Measurements from ENCODE around the gene PPP1R3G. TPM values are rescaled to one million over a fixed set of nuclear protein-coding genes. Genes with fewer than 3 reads are reported as not detected.
"Not testable (repeated sequence)": the region's sequence is repeated elsewhere in the genome, so short reads cannot be mapped to it uniquely, and the experiment has no call there.

Gene PPP1R3G
- total RNA-seq, 8 experiments from 2014 or later: 0.17 to 4.5 (median 0.99) TPM

DNA sequence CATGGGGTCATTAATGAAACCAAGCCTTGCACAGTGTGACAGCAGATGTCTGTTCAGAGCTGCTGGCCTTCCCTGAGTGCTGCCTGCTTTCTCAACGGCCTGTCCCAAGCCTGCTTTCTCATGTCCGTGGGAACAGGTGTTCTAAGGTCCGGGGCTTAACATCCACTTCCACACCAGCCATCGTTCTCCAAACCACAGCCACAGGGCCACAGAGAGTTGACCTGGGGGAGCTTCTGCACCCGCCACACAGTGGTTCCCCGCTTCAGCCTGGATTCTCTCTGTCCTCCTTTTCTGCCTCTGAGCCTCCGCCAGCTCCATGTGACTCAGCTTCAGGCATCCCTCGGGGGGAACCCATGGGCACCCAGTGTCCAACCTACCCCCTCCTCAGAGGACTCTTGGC, 26.9 kb upstream of the PPP1R3G start:
- ATAC-seq (replicated peaks in 6 of 8): no peak
- in situ Hi-C loops (cut with MboI; ENCODE audit: low pct_unique_long_range_greater_than_20kb in 2 of 9, low sequenced_read_pairs in 9 of 9, unreplicated experiment in 9 of 9): loop anchor here in 1 of 9 experiments (25.0 kb wide), 2 partner anchors 154 to 329 kb away; no protein-coding TSS in a partner anchor
- H3K4me1 ChIP-seq (replicated peaks in 1 of 2): no peaks in the 10 kb centered on the region
- H3K27ac ChIP-seq: no peak overlapping the region
- WGBS, 10 experiments: 13 to 100% (median 81%) methylated on average over 1 to 5 of the region's 8 CpGs; no CpG with 5 or more reads in 4 of the 10 experiments
- H3K4me3 ChIP-seq: no peak overlapping the region

DNA sequence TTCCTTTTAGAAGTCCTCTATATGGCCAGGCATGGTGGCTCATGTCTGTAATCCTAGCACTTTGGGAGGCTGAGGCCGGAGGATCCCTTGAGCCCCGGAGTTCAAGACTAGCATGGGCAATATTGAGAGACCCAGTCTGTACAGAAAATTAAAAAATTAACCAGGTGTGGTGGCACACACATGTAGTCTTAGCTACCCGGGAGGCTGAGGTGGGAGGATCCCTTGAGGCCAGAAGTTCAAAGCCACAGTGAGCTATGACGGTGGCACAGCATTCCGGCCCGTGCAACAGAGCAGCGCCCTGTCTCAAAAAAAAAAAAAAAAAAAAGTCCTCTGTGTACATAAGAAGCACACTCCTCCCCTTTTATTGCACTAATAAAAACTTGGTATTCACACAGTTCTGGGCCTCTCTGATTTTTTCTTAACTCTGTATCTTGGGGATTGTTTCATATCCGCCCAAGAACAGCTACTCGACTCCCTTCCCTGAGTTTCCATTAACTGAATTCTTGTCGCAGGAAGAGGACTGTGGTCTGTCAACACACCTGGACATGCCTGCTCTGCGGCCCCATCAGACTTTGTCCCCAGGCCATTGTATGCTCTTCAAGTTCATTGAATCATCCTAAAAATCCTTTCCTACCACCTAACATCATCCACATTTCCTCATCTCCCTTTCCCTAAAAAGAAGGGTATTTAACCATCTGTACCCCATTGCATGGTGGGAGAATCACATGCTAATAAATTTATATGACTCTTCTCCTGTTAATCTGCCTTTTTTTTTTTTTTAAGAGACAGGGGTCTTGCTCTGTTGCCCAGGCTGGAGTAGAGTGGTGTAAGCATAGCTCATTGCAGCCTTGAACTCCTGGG, 25.9 kb upstream of the PPP1R3G start:
- ATAC-seq (replicated peaks in 6 of 8): no peak
- no peak overlapping the region for H3K4me3 ChIP-seq
- H3K27ac ChIP-seq: no peak overlapping the region
- 50 to 98% (median 94%) methylated on average over 2 to 10 of the region's 11 CpGs for WGBS, 10 experiments
- in situ Hi-C loops (cut with MboI; ENCODE audit: low pct_unique_long_range_greater_than_20kb in 2 of 9, low sequenced_read_pairs in 9 of 9, unreplicated experiment in 9 of 9): loop anchor here in 1 of 9 experiments (25.0 kb wide), 2 partner anchors 153 to 328 kb away; no protein-coding TSS in a partner anchor
- no peaks in the 10 kb centered on the region for H3K4me1 ChIP-seq (replicated peaks in 1 of 2)

DNA sequence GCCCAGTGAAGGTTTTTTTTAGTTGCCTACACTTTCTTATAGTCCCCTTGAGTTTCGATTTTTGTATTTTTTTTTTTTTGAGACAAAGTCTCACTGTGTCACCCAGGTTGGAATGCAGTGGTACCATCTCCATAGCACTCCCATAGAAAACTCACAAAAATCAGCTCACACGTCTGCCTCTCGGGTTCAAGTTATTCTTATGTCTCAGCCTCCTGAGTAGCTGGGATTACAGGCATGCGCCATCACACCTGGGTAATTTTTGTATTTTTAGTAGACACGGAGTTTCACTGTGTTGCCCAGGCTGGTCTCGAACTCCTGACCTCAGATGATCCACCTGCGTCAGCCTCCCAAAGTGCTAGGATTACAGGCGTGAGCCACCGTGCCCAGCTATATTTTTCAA, 24.7 kb upstream of the PPP1R3G start:
- not testable (repeated sequence) for ATAC-seq (replicated peaks in 6 of 8); H3K4me1 ChIP-seq (replicated peaks in 1 of 2); H3K27ac ChIP-seq; H3K4me3 ChIP-seq
- WGBS, 10 experiments: 60 to 100% (median 81%) methylated on average over 1 to 7 of the region's 9 CpGs; no CpG with 5 or more reads in 1 of the 10 experiments
- in situ Hi-C loops (cut with MboI; ENCODE audit: low pct_unique_long_range_greater_than_20kb in 2 of 9, low sequenced_read_pairs in 9 of 9, unreplicated experiment in 9 of 9): loop anchor here in 1 of 9 experiments (25.0 kb wide), 2 partner anchors 152 to 327 kb away; no protein-coding TSS in a partner anchor

DNA sequence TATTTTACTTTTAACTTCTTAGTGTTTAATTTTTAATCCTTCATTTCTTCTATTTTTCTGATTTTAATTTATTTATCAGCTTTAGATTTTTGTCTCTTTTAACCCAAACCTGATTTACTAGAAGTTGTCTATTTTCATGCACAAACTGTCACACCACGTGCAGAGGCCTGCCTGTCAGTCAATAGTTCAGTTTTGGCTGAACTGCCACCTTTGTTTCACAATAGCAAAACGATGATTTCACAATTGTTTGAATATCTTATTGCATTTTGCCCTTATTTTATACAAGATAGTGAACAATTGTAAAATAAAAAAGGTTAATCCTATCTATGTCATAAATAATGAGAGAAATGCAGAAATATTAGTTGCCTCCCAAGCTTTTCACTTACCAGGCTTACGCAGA, 24.0 kb upstream of the PPP1R3G start:
- 27 to 83% (median 61%) methylated on average over 1 to 3 of the region's 3 CpGs; no CpG with 5 or more reads in 1 of the 10 experiments for WGBS, 10 experiments

DNA sequence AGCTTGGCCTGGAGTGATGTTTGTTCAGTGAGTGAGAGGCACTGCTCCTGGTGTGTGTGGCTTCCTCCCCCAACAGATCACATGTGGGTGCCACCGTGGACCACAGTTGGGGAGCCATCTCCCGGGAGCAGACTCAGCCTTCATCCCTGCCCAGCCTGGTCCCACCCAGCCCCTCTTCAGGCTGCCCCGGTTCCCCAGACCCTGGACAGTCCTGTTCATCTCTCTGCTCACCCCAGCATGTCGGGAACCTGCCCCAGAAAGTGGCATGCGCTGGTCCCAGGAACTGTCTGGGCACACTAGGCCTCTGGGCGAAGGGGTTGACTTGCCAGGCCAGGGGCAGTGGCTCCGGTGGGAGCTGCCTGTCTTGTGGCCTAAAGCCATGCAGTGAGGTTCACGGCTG, 21.5 kb upstream of the PPP1R3G start:
- Histone ChIP-seq H3K27ac (no peak overlapping the region), H3K4me3 (no peak overlapping the region), H3K4me1 (replicated peaks in 1 of 2) (no peaks in the 10 kb centered on the region)
- no peak for ATAC-seq (replicated peaks in 6 of 8)
- 20 to 100% (median 80%) methylated on average over 1 to 2 of the region's 8 CpGs; no CpG with 5 or more reads in 3 of the 10 experiments for WGBS, 10 experiments
- in situ Hi-C loops (cut with MboI; ENCODE audit: low pct_unique_long_range_greater_than_20kb in 2 of 9, low sequenced_read_pairs in 9 of 9, unreplicated experiment in 9 of 9): loop anchor here in 1 of 9 experiments (25.0 kb wide), 2 partner anchors 149 to 324 kb away; no protein-coding TSS in a partner anchor

More for the DNA sequence above, 24.0 kb upstream of the PPP1R3G start:
- ATAC-seq (replicated peaks in 6 of 8): no peak
- Histone ChIP-seq H3K4me1 (replicated peaks in 1 of 2) (no peaks in the 10 kb centered on the region), H3K4me3 (no peak overlapping the region), H3K27ac (no peak overlapping the region)
- in situ Hi-C loops (cut with MboI; ENCODE audit: low pct_unique_long_range_greater_than_20kb in 2 of 9, low sequenced_read_pairs in 9 of 9, unreplicated experiment in 9 of 9): loop anchor here in 1 of 9 experiments (25.0 kb wide), 2 partner anchors 151 to 326 kb away; no protein-coding TSS in a partner anchor

DNA sequence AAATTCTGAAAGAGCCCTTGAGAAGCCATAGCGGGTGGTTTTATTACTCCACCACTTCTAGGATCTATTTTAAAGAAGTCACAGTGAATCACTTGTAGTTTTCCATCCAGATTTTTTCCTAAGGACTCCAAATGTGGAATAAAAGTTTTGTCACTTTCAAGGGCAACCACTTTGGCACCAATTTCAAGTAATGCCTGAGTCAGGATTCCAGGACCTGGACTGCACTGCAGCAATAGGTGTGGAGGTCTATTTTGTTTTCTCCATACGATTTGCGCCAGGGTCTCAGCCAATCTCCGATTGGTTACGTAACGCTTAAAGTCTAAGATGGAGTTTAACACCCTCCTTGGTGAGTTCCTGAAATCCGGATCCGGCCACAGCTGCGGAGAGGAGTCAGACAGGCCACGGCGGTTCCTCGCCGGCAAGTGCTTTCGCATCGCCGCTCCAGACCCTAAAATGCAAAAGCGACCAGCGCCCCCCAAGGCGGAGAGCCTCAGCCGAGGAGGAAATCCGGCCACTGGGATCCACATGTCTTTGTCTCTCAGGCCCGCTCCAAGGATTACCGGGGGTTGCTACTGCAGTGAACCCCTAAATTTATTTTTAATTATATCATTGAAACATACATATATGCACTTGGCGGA, 18.6 kb upstream of the PPP1R3G start:
- in situ Hi-C loops (cut with MboI; ENCODE audit: low pct_unique_long_range_greater_than_20kb in 2 of 9, low sequenced_read_pairs in 9 of 9, unreplicated experiment in 9 of 9): loop anchor here in 1 of 9 experiments (25.0 kb wide), 2 partner anchors 146 to 321 kb away; no protein-coding TSS in a partner anchor
- Histone ChIP-seq H3K4me3 (no peak overlapping the region), H3K4me1 (replicated peaks in 1 of 2) (no peaks in the 10 kb centered on the region), H3K27ac (no peak overlapping the region)
- no peak for ATAC-seq (replicated peaks in 6 of 8)
- 75 to 100% (median 98%) methylated on average over 1 to 16 of the region's 24 CpGs; no CpG with 5 or more reads in 2 of the 10 experiments for whole genome bisulfite sequencing, 10 experiments

DNA sequence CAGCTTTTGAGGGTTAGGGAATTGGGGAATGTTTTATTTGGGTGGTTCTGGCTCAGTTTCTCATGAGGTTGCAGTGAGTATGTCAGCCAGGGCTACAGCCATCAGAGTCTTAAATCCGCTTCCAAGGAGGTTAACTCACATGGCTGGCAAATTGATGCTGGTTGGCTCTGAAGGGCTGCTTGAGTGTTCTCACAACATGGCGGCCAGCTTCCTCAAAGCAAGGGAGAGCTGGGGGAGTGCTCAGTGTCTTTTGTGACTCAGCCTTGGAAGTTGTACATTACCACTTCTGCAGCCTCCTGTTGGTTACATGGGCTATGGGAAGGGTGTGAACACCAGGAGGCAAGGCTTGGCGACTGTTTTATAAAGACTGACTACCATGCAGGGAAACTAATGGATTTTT, 17.8 kb upstream of the PPP1R3G start:
- no peak overlapping the region for H3K4me3 ChIP-seq
- in situ Hi-C loops (cut with MboI; ENCODE audit: low pct_unique_long_range_greater_than_20kb in 2 of 9, low sequenced_read_pairs in 9 of 9, unreplicated experiment in 9 of 9): loop anchor here in 1 of 9 experiments (25.0 kb wide), 2 partner anchors 145 to 320 kb away; no protein-coding TSS in a partner anchor
- no peaks in the 10 kb centered on the region for H3K4me1 ChIP-seq (replicated peaks in 1 of 2)
- no peak overlapping the region for H3K27ac ChIP-seq
- no peak for ATAC-seq (replicated peaks in 6 of 8)
- WGBS, 10 experiments: 83 to 100% (median 100%) methylated on average over 1 to 3 of the region's 3 CpGs; no CpG with 5 or more reads in 1 of the 10 experiments

DNA sequence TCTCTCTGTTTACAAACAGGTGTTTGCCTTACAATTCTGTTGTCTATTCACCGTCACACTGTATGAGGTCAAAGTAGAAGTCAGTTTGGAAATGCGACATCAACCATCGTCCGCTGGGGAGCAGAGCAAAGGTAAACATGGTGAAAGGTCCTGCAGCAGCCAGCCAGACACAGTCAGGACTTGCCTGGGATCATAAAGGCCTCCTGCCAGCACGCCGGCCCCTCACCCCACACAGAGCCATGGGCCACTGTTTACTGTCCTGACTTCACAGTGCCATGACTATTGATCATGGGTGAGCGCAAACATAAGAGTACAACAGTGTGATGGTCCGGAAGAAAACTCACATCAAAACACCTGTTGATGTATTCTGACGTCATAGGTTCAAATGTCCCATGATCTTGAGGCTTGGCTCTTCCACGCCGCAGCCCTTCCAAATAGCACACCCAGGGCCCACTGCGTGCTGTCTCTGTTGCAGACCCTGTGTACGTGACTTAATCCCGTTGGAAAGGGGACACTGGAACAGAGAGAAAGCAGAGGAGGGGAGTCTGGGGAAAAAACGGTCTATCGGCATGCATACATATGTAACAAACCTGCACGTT, 16.9 kb upstream of the PPP1R3G start:
- ATAC-seq (replicated peaks in 6 of 8): no peak
- no peak overlapping the region for H3K27ac ChIP-seq
- H3K4me1 ChIP-seq (replicated peaks in 1 of 2): no peaks in the 10 kb centered on the region
- in situ Hi-C loops (cut with MboI; ENCODE audit: low pct_unique_long_range_greater_than_20kb in 2 of 9, low sequenced_read_pairs in 9 of 9, unreplicated experiment in 9 of 9): loop anchor here in 1 of 9 experiments (25.0 kb wide), 2 partner anchors 144 to 319 kb away; no protein-coding TSS in a partner anchor
- WGBS, 10 experiments: 77 to 99% (median 91%) methylated on average over 4 to 15 of the region's 17 CpGs; no CpG with 5 or more reads in 1 of the 10 experiments
- no peak overlapping the region for H3K4me3 ChIP-seq

DNA sequence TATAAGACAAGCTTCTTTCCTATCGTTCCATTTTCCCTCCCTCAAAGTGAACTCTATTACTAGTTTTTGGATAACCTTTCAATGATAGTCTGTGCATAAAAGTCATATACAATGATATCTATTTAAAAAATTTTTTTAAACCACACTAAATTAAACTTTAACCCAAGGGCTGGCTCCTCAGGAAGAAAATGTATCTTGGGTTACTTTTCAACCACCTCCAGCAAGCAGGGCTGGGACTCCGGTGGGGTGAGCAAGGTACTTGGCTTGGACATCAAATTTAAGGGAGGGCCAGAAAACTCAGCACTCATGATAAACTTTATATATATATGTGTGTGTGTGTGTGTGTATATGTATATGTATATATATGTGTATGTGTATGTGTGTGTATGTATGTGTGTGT, 13.9 kb upstream of the PPP1R3G start:
- in situ Hi-C loops (cut with MboI; ENCODE audit: low pct_unique_long_range_greater_than_20kb in 2 of 9, low sequenced_read_pairs in 9 of 9, unreplicated experiment in 9 of 9): loop anchor here in 1 of 9 experiments (25.0 kb wide), 2 partner anchors 141 to 316 kb away; no protein-coding TSS in a partner anchor
- no peak for ATAC-seq (replicated peaks in 6 of 8)
- no peaks in the 10 kb centered on the region for H3K4me1 ChIP-seq (replicated peaks in 1 of 2)
- H3K27ac ChIP-seq: no peak overlapping the region
- 33 to 100% (median 93%) methylated on average over 1 to 2 of the region's 2 CpGs; no CpG with 5 or more reads in 3 of the 10 experiments for WGBS, 10 experiments
- no peak overlapping the region for H3K4me3 ChIP-seq

DNA sequence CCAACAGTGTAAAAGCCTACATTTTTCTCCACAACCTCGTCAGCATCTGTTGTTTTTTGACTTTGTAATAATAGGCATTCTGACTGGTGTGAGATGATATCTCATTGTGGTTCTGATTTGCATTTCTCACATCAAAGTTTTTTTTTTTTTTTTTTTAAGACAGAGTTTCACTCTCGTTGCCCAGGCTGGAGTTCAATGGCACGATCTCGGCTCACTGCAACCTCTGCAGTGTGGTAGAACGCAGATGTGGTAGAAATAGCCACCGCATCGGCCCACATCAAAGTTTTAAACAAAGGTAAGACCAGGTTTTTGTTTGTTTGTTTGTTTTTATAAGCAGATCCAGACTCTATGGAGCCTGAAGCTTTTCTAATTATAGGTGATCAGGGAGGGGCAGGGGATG, 12.7 kb upstream of the PPP1R3G start:
- in situ Hi-C loops (cut with MboI; ENCODE audit: low pct_unique_long_range_greater_than_20kb in 2 of 9, low sequenced_read_pairs in 9 of 9, unreplicated experiment in 9 of 9): loop anchor here in 1 of 9 experiments (25.0 kb wide), 2 partner anchors 140 to 315 kb away; no protein-coding TSS in a partner anchor

DNA sequence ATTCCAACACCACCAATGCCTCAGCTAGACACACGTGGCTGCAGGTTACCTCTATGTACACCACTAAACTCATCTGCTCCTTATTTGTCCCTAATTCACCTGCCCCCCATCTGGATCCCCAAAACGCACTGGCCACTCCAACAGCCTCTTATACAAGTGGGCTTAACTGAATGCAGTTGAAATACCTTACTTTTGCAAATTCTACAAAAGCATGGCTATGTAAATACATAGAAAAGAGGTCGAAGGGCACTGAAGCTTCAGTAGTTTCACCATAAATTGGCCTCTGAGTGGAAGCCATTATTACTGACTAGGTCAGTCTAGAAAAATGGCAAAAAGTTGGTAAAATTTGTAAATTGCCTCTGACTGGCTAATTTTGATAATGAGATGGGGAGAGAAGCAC, 11.1 kb upstream of the PPP1R3G start:
- in situ Hi-C loops (cut with MboI; ENCODE audit: low pct_unique_long_range_greater_than_20kb in 2 of 9, low sequenced_read_pairs in 9 of 9, unreplicated experiment in 9 of 9): loop anchor here in 1 of 9 experiments (25.0 kb wide), 2 partner anchors 138 to 313 kb away; no protein-coding TSS in a partner anchor
- Histone ChIP-seq H3K4me3 (no peak overlapping the region), H3K27ac (no peak overlapping the region), H3K4me1 (replicated peaks in 1 of 2) (no peaks in the 10 kb centered on the region)
- no peak for ATAC-seq (replicated peaks in 6 of 8)
- 6 to 100% (median 80%) methylated on average over 1 to 3 of the region's 3 CpGs; no CpG with 5 or more reads in 1 of the 10 experiments for WGBS, 10 experiments

More for the DNA sequence above, 12.7 kb upstream of the PPP1R3G start:
- ATAC-seq (replicated peaks in 6 of 8): no peak
- 56 to 100% (median 95%) methylated on average over 1 to 7 of the region's 7 CpGs; no CpG with 5 or more reads in 1 of the 10 experiments for WGBS, 10 experiments
- no peak overlapping the region for H3K4me3 ChIP-seq
- no peaks in the 10 kb centered on the region for H3K4me1 ChIP-seq (replicated peaks in 1 of 2)
- H3K27ac ChIP-seq: no peak overlapping the region

DNA sequence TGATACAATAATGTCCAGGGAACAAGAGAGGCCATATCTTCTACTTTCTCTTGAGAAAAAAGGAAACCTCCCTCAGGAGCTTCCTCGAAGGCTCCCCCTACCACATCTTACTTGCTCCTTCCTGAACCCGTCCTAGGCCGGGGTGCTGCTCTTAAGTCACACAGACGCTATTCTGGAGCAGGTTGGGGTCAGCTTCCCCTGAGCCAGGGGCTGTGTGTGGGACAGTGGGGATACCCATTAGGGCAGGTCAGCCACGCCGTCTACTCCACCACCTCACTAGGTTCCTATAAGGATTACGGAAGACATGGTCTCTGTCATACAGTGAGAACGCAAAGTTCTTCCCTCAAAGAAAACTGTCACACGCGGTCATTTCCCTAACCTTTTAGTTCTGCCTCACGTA, 8.2 kb upstream of the PPP1R3G start:
- H3K4me3 ChIP-seq: no peak overlapping the region
- ATAC-seq (replicated peaks in 6 of 8): no peak
- 80 to 100% (median 96%) methylated on average over 1 to 9 of the region's 11 CpGs; no CpG with 5 or more reads in 2 of the 10 experiments for WGBS, 10 experiments
- in situ Hi-C loops (cut with MboI; ENCODE audit: low pct_unique_long_range_greater_than_20kb in 2 of 9, low sequenced_read_pairs in 9 of 9, unreplicated experiment in 9 of 9): no loop called here
- no peaks in the 10 kb centered on the region for H3K4me1 ChIP-seq (replicated peaks in 1 of 2)
- no peak overlapping the region for H3K27ac ChIP-seq

All from motor neuron (in vitro differentiated cells).